MM.1S (cell line): ENCODE measurements around the gene FCRL6.

ENCODE experiments used
- CTCF ChIP-seq: fragments of 300-600 bp; sonication (generic); IDR thresholded peaks from 2 replicates; pipeline ENCODE4 v1.5.1; 2016; ENCODE audit warnings: antibody characterized with exemption, low read length, mixed read lengths
- EZH2phosphoT487 ChIP-seq: fragments of 300-600 bp; sonication (generic); IDR thresholded peaks from 2 replicates; pipeline ENCODE4 v1.6.1; 2018; ENCODE audit warnings: antibody characterized with exemption, low read length

- TF ChIP-seq CTCF: no peak
- TF ChIP-seq EZH2phosphoT487: no peak
Measured at GRCh38 chr1:159765806-159766205, 36.4 kb upstream of the FCRL6 start.
